CD4-positive, alpha-beta memory T cell (primary cell): ENCODE measurements around the gene ETS1. TPM values are rescaled to one million over a fixed set of nuclear protein-coding genes. Genes with fewer than 3 reads are reported as not detected.

Source experiments
- CTCF ChIA-PET: fragments of 350-600 bp; sonication (Branson Sonifier 250); formaldehyde crosslinking; loops from one replicate; lab custom pipeline; 2021; ENCODE audit warnings: inconsistent platforms; ENCODE audit not compliant: partially characterized antibody; lab: Charles Lee
- POLR2A ChIA-PET: fragments of 350-600 bp; sonication (Branson Sonifier 250); formaldehyde crosslinking; loops from one replicate; lab custom pipeline; 2021; ENCODE audit not compliant: partially characterized antibody; lab: Charles Lee
- DNase-seq, 5 donors: peaks; one replicate each; pipeline versions ENCODE4 v3.0.0 to v3.0.0-alpha.2; 2020 to 2022; ENCODE audit warnings: mixed read lengths in 1 of 5
- H3K27ac ChIP-seq: one replicate; pipeline ENCODE4 v1.7.0; 2013; ENCODE audit warnings: low read depth, low read length
- H3K27me3 ChIP-seq: 2 replicates; pipeline ENCODE4 v1.7.0; 2013; ENCODE audit warnings: mild to moderate bottlenecking, low read length, moderate library complexity; ENCODE audit not compliant: insufficient read depth
- H3K36me3 ChIP-seq: 2 replicates; pipeline ENCODE4 v1.7.0; 2013; ENCODE audit warnings: mild to moderate bottlenecking, low read length, moderate library complexity; ENCODE audit not compliant: insufficient read depth
- H3K4me1 ChIP-seq: 2 replicates; pipeline ENCODE4 v1.7.0; 2013; ENCODE audit warnings: mild to moderate bottlenecking, low read length, moderate library complexity; ENCODE audit not compliant: insufficient read depth
- H3K4me3 ChIP-seq, 2 donors: one replicate each; pipeline ENCODE4 v1.7.0; 2013; ENCODE audit warnings: low read length in 2 of 2, mild to moderate bottlenecking in 1 of 2
- H3K9me3 ChIP-seq, 2 donors: one replicate each; pipeline ENCODE4 v1.7.0; 2013; ENCODE audit warnings: low read length in 2 of 2, control low read depth in 1 of 2; ENCODE audit not compliant: control insufficient read depth in 1 of 2
- H3K27ac Mint-ChIP-seq, 7 donors: one replicate each; pipeline ENCODE4 v1.8.0; 2020 to 2021; ENCODE audit warnings: mixed read lengths in 7 of 7, mild to moderate bottlenecking in 6 of 7, inconsistent platforms in 3 of 7, moderate library complexity in 3 of 7
- H3K27me3 Mint-ChIP-seq, 2 donors: one replicate each; pipeline ENCODE4 v1.8.0; 2020 to 2021; ENCODE audit warnings: mixed read lengths in 2 of 2
- H3K36me3 Mint-ChIP-seq, 2 donors: one replicate each; pipeline ENCODE4 v1.8.0; 2020 to 2021; ENCODE audit warnings: mixed read lengths in 2 of 2, inconsistent platforms in 1 of 2, mild to moderate bottlenecking in 1 of 2
- H3K4me1 Mint-ChIP-seq, 4 donors: one replicate each; pipeline ENCODE4 v1.8.0; 2020 to 2021; ENCODE audit warnings: mixed read lengths in 4 of 4, mild to moderate bottlenecking in 1 of 4
- H3K4me3 Mint-ChIP-seq, 8 donors: one replicate each; pipeline ENCODE4 v1.8.0; 2020 to 2021; ENCODE audit warnings: mixed read lengths in 8 of 8, mild to moderate bottlenecking in 7 of 8, moderate library complexity in 6 of 8, inconsistent platforms in 3 of 8
- H3K9me3 Mint-ChIP-seq, 8 donors: one replicate each; pipeline ENCODE4 v1.8.0; 2020 to 2021; ENCODE audit warnings: mixed read lengths in 8 of 8, mild to moderate bottlenecking in 5 of 8, inconsistent platforms in 3 of 8, moderate library complexity in 1 of 8
- intact Hi-C: fragments of 100-400 bp; cut with micrococcal nuclease; formaldehyde crosslinking; loops from one replicate; pipeline ENCODE4 v1.15.1; 2023
- polyA plus RNA-seq, 2 donors: library from polyadenylated mRNA; unstranded; fragments of 300-500 nt; fragmentation: Illumina TruSeq; gene quantifications; one replicate each; pipeline ENCODE4 v1.2.3, GENCODE V29; 2021
- total RNA-seq, 2 experiments: library from RNA; stranded (reverse); gene quantifications; one replicate each; pipeline ENCODE4 v1.2.3, GENCODE V29; 2021

The ETS1 gene
- total and polyA plus RNA-seq, 4 experiments from 2014 or later = 435 to 761 (median 593) TPM

DNA sequence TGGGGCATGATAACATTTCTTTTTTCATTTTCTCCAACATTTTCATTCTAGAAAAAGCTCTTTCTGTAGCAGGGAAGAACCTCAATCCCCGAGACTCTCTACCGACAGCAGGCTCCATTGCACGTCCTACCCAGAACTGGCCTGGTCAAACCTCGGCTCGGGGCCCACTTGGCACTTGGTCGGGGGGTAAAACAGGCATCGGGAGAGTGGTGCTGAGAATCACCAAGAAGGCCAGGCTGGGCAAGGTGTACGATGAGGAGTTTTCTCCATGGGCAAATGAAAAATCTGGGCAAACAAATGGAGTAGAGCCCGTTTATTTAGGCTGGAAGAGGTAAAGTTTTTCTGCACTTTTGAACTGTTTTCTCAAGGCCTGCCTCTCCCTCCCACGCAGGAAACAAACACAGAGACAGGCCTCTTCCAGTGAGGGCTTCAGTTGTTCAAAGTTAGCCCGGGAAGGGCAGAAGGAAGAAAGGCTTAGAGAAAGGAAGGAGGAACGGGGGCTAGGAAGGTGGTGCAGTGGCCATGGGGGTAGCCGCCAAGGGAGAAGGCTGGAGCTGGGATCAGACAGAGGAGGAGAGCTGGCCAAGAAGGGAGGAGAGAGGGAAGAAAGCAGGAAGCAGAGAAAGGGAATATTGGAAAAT is 87.6 kb downstream of the ETS1 start:
- H3K4me3 Mint-ChIP-seq = peak overlapping the region; percentile 85 to 97 (median 91)
- no peaks in the 10 kb centered on the region for H3K9me3 Mint-ChIP-seq
- H3K27ac ChIP-seq = peak overlapping the region; percentile 89
- no peaks in the 10 kb centered on the region for H3K27me3 Mint-ChIP-seq
- no peaks in the 10 kb centered on the region for H3K9me3 ChIP-seq
- H3K4me1 Mint-ChIP-seq = peaks cover 87 to 100% (median 94%) of the 10 kb centered on the region in 4 donors
- H3K36me3 ChIP-seq = peaks cover 26% of the 10 kb centered on the region
- intact Hi-C loops = loop anchor here (2.0 to 10.0 kb wide), 3 partner anchors 17 to 465 kb away; no protein-coding TSS in a partner anchor
- ChIA-PET CTCF (interaction anchor here (1.3 to 6.6 kb wide), 10 partner anchors 8 to 198 kb away, joined by 3 to 50 read pairs (median 6); no protein-coding TSS in a partner anchor), POLR2A (interaction anchor here (1.2 to 34.5 kb wide), 9 partner anchors 13 to 205 kb away, joined by 3 to 1488 read pairs (median 888); no protein-coding TSS in a partner anchor)
- H3K4me3 ChIP-seq = peak overlapping the region in 1 of 2 donors; percentile 33
- no peaks in the 10 kb centered on the region for H3K27me3 ChIP-seq
- H3K36me3 Mint-ChIP-seq = peaks cover 77 to 90% of the 10 kb centered on the region in 2 donors
- H3K4me1 ChIP-seq = peaks cover 99% of the 10 kb centered on the region
- H3K27ac Mint-ChIP-seq = peak overlapping the region; percentile 95 to 99 (median 98)
- DNase-seq = no peak

DNA sequence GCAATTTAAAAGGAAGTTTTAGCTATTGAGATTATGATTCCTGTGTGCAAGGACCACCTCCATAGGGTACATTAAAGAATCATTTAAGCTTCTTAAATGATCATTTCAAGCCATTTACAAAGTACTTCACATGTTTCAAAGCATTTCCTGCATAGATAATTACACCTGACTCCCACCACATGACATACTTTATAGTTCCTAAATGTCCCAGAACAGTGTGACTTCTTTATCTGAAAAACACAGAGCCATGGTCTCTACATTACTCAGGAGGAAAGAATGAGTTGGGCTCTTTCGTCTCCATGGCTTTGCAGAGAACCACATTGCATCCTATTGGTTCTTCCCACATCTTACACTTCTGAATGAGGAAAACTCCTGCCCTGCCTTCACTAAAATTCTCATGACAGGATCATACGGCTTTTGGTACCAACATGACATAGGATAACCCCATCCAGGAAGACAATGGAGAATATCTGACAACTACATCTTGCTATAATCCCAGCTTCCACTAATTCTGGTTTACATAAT is 88.6 kb downstream of the ETS1 start:
- Mint-ChIP-seq H3K4me1 (peaks cover 86 to 100% (median 92%) of the 10 kb centered on the region in 4 donors), H3K27me3 (no peaks in the 10 kb centered on the region), H3K4me3 (peak overlapping the region; percentile 85 to 97 (median 91)), H3K9me3 (no peaks in the 10 kb centered on the region), H3K36me3 (peaks cover 81 to 89% of the 10 kb centered on the region in 2 donors), H3K27ac (peak overlapping the region; percentile 95 to 99 (median 98))
- Histone ChIP-seq H3K27me3 (no peaks in the 10 kb centered on the region), H3K9me3 (no peaks in the 10 kb centered on the region), H3K4me3 (peak overlapping the region in 1 of 2 donors; percentile 18), H3K4me1 (peaks cover 99% of the 10 kb centered on the region), H3K27ac (peak overlapping the region; percentile 89), H3K36me3 (peaks cover 26% of the 10 kb centered on the region)
- CTCF ChIA-PET = interaction anchor here (0.8 to 6.5 kb wide), 8 partner anchors 9 to 332 kb away, joined by 3 to 44 read pairs (median 6); no protein-coding TSS in a partner anchor
- POLR2A ChIA-PET = interaction anchor here (0.6 to 34.5 kb wide), 8 partner anchors 12 to 277 kb away, joined by 3 to 1488 read pairs (median 918); no protein-coding TSS in a partner anchor
- intact Hi-C loops = no loop called here
- DNase-seq = no peak

DNA sequence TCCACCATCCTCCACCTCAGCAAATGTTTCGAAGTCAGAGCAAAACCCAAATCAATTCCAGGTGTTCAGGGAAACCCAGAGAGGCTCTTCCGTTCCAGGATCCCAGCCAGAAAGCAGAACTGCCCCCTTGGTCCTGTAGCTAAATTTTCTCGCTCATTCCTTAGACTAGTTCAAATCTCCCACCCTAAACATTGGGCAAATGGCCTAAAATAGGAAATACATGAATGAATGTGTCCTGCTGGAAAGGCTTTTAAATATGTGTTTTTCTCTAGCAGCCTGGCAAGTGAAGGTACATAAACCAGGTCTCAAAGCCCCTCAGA is 89.6 kb downstream of the ETS1 start:
- Mint-ChIP-seq H3K27ac (peak overlapping the region; percentile 82 to 99 (median 97)), H3K4me1 (peaks cover 89 to 100% (median 94%) of the 10 kb centered on the region in 4 donors), H3K27me3 (no peaks in the 10 kb centered on the region), H3K9me3 (no peaks in the 10 kb centered on the region), H3K4me3 (peak overlapping the region; percentile 78 to 97 (median 88)), H3K36me3 (peaks cover 86 to 91% of the 10 kb centered on the region in 2 donors)
- peaks cover 99% of the 10 kb centered on the region for H3K4me1 ChIP-seq
- H3K4me3 ChIP-seq = peak overlapping the region; percentile 45 to 47
- POLR2A ChIA-PET = interaction anchor here (0.9 to 34.5 kb wide), 9 partner anchors 8 to 203 kb away, joined by 3 to 1488 read pairs (median 888); no protein-coding TSS in a partner anchor
- H3K27me3 ChIP-seq = no peaks in the 10 kb centered on the region
- H3K27ac ChIP-seq = peak overlapping the region; percentile 89
- CTCF ChIA-PET = interaction anchor here (0.8 to 6.5 kb wide), 9 partner anchors 8 to 333 kb away, joined by 3 to 44 read pairs (median 6); no protein-coding TSS in a partner anchor
- DNase-seq = no peak
- intact Hi-C loops = no loop called here
- no peaks in the 10 kb centered on the region for H3K9me3 ChIP-seq
- H3K36me3 ChIP-seq = peaks cover 29% of the 10 kb centered on the region

DNA sequence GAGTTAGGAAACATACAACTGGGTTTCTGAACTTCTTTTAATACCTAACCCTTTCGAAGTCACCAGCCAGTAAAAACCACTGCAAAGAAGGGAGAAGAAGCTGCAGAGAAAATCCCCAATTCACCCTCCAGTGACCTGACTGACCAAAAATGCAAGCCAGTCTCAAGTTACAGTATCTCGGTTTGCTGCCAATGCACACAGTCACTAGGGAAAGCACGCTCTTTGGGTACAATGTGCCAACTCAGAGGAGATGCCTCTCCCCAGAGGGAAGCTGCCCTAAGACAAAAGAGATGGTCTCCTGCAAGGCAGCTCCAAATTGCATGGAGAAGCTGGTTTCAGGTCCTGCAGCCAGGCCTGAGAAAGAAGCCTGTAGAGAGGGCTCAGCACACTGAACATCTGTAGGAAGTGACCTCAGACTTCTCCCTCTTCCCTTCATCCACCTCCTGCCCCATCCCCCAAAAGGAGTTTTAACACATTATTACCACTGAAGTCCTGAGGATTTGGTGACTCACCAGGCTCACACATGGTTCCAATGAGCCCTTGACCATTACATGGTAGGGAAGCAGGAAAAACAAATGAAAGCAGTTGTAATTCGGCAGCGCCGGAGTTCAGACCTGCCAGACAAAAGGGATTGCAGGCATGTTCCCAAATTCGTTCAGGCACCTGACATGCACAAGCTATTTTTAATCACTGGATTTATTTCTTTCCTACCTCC is 90.1 kb downstream of the ETS1 start:
- H3K9me3 Mint-ChIP-seq = no peaks in the 10 kb centered on the region
- H3K4me1 Mint-ChIP-seq = peaks cover 90 to 100% (median 95%) of the 10 kb centered on the region in 4 donors
- H3K27ac ChIP-seq = peak overlapping the region; percentile 89
- ChIA-PET CTCF (interaction anchor here (0.6 to 6.5 kb wide), 10 partner anchors 7 to 174 kb away, joined by 3 to 44 read pairs (median 6); no protein-coding TSS in a partner anchor), POLR2A (interaction anchor here (0.9 to 34.5 kb wide), 11 partner anchors 9 to 202 kb away, joined by 3 to 1488 read pairs (median 490); no protein-coding TSS in a partner anchor)
- H3K4me1 ChIP-seq = peaks cover 99% of the 10 kb centered on the region
- H3K27me3 ChIP-seq = no peaks in the 10 kb centered on the region
- H3K36me3 ChIP-seq = peaks cover 29% of the 10 kb centered on the region
- H3K27me3 Mint-ChIP-seq = no peaks in the 10 kb centered on the region
- peak overlapping the region; percentile 78 to 97 (median 88) for H3K4me3 Mint-ChIP-seq
- H3K27ac Mint-ChIP-seq = peak overlapping the region; percentile 82 to 99 (median 97)
- no peaks in the 10 kb centered on the region for H3K9me3 ChIP-seq
- peak in 1 of 5 donors; percentile 65 for DNase-seq
- intact Hi-C loops = no loop called here
- H3K4me3 ChIP-seq = peak overlapping the region; percentile 5 to 47
- peaks cover 85 to 93% of the 10 kb centered on the region in 2 donors for H3K36me3 Mint-ChIP-seq

DNA sequence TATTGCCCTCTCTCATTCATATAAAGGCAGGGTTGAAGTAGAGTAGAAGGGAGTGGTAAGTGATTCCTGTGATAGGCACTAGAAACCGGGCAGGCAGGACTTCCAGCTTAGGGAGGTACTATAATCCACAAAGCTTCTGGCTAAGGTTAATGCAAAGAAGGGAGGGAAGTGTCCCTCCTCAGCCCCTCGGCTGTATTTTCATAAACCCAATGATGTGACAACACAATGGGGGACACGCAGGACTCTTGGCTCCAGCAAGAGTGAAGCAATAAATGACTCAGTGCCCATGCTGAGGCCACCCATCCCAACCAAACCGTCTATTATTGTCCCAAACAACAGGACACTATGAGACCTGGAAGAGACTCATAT is 90.7 kb downstream of the ETS1 start:
- Mint-ChIP-seq H3K4me3 (peak overlapping the region; percentile 78 to 97 (median 88)), H3K27ac (peak overlapping the region; percentile 82 to 99 (median 97)), H3K27me3 (no peaks in the 10 kb centered on the region), H3K36me3 (peaks cover 83 to 92% of the 10 kb centered on the region in 2 donors), H3K4me1 (peaks cover 90 to 100% (median 95%) of the 10 kb centered on the region in 4 donors), H3K9me3 (no peaks in the 10 kb centered on the region)
- CTCF ChIA-PET = interaction anchor here (0.6 to 6.5 kb wide), 6 partner anchors 9 to 173 kb away, joined by 3 to 44 read pairs (median 6); no protein-coding TSS in a partner anchor
- intact Hi-C loops = no loop called here
- no peaks in the 10 kb centered on the region for H3K9me3 ChIP-seq
- POLR2A ChIA-PET = interaction anchor here (0.9 to 34.5 kb wide), 10 partner anchors 9 to 202 kb away, joined by 3 to 1488 read pairs (median 689); no protein-coding TSS in a partner anchor
- no peaks in the 10 kb centered on the region for H3K27me3 ChIP-seq
- peak overlapping the region; percentile 89 for H3K27ac ChIP-seq
- H3K36me3 ChIP-seq = peaks cover 27% of the 10 kb centered on the region
- H3K4me1 ChIP-seq = peaks cover 99% of the 10 kb centered on the region
- peak overlapping the region; percentile 5 to 47 for H3K4me3 ChIP-seq
- DNase-seq = no peak

DNA sequence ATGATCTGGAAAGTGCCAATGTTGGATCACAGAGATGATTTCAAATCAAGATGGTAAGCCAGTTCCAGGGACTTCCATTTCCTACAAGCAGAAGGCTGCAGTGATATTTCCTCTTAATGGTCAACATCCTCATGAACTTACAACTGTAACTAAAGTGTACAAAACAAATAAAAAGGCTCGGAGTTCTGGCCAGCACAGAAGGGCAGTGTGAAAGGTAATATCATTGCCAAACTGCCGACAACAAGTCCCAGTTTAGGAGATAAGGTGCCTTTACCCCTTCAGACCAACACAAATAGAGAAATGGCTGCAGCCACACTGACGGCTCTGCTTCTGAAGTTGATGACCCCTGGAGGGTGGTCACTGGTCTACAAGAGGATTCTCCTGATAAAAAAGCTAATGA is 91.1 kb downstream of the ETS1 start:
- peak overlapping the region in 1 of 2 donors; percentile 47 for H3K4me3 ChIP-seq
- no peaks in the 10 kb centered on the region for H3K27me3 ChIP-seq
- peak overlapping the region; percentile 82 to 99 (median 97) for H3K27ac Mint-ChIP-seq
- H3K4me3 Mint-ChIP-seq = peak overlapping the region; percentile 78 to 97 (median 88)
- H3K4me1 Mint-ChIP-seq = peaks cover 90 to 100% (median 95%) of the 10 kb centered on the region in 4 donors
- peaks cover 28% of the 10 kb centered on the region for H3K36me3 ChIP-seq
- H3K27ac ChIP-seq = peak overlapping the region; percentile 89
- CTCF ChIA-PET = interaction anchor here (0.8 to 6.5 kb wide), 4 partner anchors 10 to 22 kb away, joined by 3 to 44 read pairs (median 11); no protein-coding TSS in a partner anchor
- no peaks in the 10 kb centered on the region for H3K9me3 ChIP-seq
- H3K9me3 Mint-ChIP-seq = no peaks in the 10 kb centered on the region
- H3K4me1 ChIP-seq = peaks cover 99% of the 10 kb centered on the region
- POLR2A ChIA-PET = interaction anchor here (1.0 to 34.5 kb wide), 9 partner anchors 9 to 201 kb away, joined by 3 to 1488 read pairs (median 888); no protein-coding TSS in a partner anchor
- H3K36me3 Mint-ChIP-seq = peaks cover 83 to 92% of the 10 kb centered on the region in 2 donors
- intact Hi-C loops = no loop called here
- no peaks in the 10 kb centered on the region for H3K27me3 Mint-ChIP-seq
- DNase-seq = no peak
